Measurements from ENCODE around the gene HDAC8. TPM values are rescaled to one million over a fixed set of nuclear protein-coding genes. Genes with fewer than 3 reads are reported as not detected.

HDAC8 gene
- total RNA-seq, 1 experiment from 2014 or later, result 26.2 TPM

DNA sequence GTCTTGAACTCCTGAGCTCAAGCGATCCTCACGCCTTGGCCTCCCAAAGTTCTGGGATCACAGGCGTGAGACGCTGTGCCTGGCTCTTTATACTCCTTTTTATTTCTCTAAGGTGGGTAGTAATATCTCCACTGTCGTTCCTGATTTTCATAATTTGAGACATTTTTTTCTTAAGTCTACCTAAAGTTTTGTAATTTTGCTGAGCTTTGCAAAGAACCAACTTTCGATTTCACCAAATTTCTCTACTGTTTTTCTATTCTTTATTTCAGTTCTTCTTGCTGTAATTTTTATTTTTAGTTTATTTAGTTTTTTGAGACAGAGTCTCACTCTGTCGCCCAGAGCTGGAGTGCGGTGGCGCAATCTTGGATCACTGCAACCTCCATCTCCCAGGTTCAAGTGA lies 196.5 kb downstream of the HDAC8 start:
- ChIA-PET CTCF (no interaction called here), POLR2A (interaction anchor here (0.6 kb wide), 1 partner anchor 1753 kb away, joined by 4 read pairs; no protein-coding TSS in a partner anchor)
- H3K27me3 Mint-ChIP-seq (ENCODE audit: insufficient read depth, unreplicated experiment), result no peaks in the 10 kb centered on the region
- H3K27ac Mint-ChIP-seq (ENCODE audit: unreplicated experiment), result no peak overlapping the region
- H3K36me3 Mint-ChIP-seq (ENCODE audit: insufficient read depth, unreplicated experiment), result no peaks in the 10 kb centered on the region
- intact Hi-C loops (cut with micrococcal nuclease; ENCODE audit: unreplicated experiment), result no loop called here
- H3K4me1 Mint-ChIP-seq (ENCODE audit: low read depth, unreplicated experiment), result no peaks in the 10 kb centered on the region
- Histone ChIP-seq H3K36me3 (ENCODE audit: control insufficient read depth, insufficient read depth, low read length) (no peaks in the 10 kb centered on the region), H3K4me1 (no peaks in the 10 kb centered on the region), H3K9me3 (no peaks in the 10 kb centered on the region), H3K4me3 (ENCODE audit: low read depth, low read length) (no peak overlapping the region), H3K27me3 (replicated peaks; ENCODE audit: control insufficient read depth, insufficient read depth, low read length) (no peaks in the 10 kb centered on the region)
- TF ChIP-seq, protein P1, sequence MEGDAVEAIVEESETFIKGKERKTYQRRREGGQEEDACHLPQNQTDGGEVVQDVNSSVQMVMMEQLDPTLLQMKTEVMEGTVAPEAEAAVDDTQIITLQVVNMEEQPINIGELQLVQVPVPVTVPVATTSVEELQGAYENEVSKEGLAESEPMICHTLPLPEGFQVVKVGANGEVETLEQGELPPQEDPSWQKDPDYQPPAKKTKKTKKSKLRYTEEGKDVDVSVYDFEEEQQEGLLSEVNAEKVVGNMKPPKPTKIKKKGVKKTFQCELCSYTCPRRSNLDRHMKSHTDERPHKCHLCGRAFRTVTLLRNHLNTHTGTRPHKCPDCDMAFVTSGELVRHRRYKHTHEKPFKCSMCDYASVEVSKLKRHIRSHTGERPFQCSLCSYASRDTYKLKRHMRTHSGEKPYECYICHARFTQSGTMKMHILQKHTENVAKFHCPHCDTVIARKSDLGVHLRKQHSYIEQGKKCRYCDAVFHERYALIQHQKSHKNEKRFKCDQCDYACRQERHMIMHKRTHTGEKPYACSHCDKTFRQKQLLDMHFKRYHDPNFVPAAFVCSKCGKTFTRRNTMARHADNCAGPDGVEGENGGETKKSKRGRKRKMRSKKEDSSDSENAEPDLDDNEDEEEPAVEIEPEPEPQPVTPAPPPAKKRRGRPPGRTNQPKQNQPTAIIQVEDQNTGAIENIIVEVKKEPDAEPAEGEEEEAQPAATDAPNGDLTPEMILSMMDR (IDR thresholded peaks at IDR 0.05; ENCODE audit: insufficient read depth in 1 of 2, low read depth in 1 of 2, low read length in 1 of 2, severe bottlenecking in 1 of 2, unreplicated experiment in 1 of 2), result no peak
- H3K9me3 Mint-ChIP-seq (ENCODE audit: unreplicated experiment), result no peaks in the 10 kb centered on the region
- DNase-seq, result no peak
- no peak overlapping the region for H3K4me3 Mint-ChIP-seq (ENCODE audit: unreplicated experiment)
- BruUV-seq (replicated peaks), result no TSS peak

DNA sequence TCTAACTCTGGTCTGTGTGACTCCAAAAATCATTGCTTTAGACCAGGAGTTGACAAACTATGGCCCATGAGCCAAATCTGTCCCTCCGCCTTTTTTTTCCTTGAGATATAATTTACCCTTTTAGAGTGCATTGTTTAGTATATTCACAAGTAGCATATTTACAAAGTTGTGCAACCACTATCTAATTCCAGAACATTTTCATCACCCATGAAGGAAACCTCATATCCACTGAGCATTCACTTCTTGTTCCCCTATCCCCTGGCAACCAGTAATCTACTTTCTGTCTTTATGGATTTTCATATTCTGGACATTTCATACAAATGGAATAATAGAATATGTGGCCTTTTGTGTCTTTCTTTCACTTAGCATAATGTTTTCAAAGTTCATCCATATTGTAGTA lies 199.5 kb downstream of the HDAC8 start:
- no peaks in the 10 kb centered on the region for H3K4me1 ChIP-seq
- no TSS peak for BruUV-seq (replicated peaks)
- ChIA-PET CTCF (no interaction called here), POLR2A (no interaction called here)
- Mint-ChIP-seq H3K9me3 (ENCODE audit: unreplicated experiment) (no peaks in the 10 kb centered on the region), H3K36me3 (ENCODE audit: insufficient read depth, unreplicated experiment) (no peaks in the 10 kb centered on the region), H3K27me3 (ENCODE audit: insufficient read depth, unreplicated experiment) (no peaks in the 10 kb centered on the region), H3K4me3 (ENCODE audit: unreplicated experiment) (no peak overlapping the region), H3K27ac (ENCODE audit: unreplicated experiment) (no peak overlapping the region), H3K4me1 (ENCODE audit: low read depth, unreplicated experiment) (no peaks in the 10 kb centered on the region)
- DNase-seq, result no peak
- no peaks in the 10 kb centered on the region for H3K27me3 ChIP-seq (replicated peaks; ENCODE audit: control insufficient read depth, insufficient read depth, low read length)
- no peak overlapping the region for H3K4me3 ChIP-seq (ENCODE audit: low read depth, low read length)
- TF ChIP-seq, protein P1 (IDR thresholded peaks at IDR 0.05; ENCODE audit: insufficient read depth in 1 of 2, low read depth in 1 of 2, low read length in 1 of 2, severe bottlenecking in 1 of 2, unreplicated experiment in 1 of 2), result no peak
- H3K9me3 ChIP-seq, result no peaks in the 10 kb centered on the region
- intact Hi-C loops (cut with micrococcal nuclease; ENCODE audit: unreplicated experiment), result no loop called here
- H3K36me3 ChIP-seq (ENCODE audit: control insufficient read depth, insufficient read depth, low read length), result no peaks in the 10 kb centered on the region

DNA sequence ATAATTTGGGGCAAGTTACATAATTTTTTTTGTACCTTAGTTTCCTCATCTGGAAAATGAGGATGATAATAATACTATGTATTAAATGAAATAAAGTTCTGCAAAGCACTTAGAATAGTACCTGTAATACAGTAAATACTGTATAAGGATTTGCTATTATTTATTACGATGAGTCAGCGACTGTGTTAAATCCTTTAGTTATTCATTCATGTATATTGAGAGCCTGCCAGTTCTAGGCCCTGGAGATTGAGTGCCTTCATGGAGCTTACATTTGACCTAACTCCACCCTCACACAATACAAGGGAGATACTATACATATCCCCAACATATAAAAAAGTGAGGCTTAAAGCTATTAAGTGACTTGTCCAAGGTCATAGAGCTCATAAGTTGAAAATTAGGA lies 199.9 kb downstream of the HDAC8 start:
- TF ChIP-seq, protein P1 (IDR thresholded peaks at IDR 0.05; ENCODE audit: insufficient read depth in 1 of 2, low read depth in 1 of 2, low read length in 1 of 2, severe bottlenecking in 1 of 2, unreplicated experiment in 1 of 2), result no peak
- Mint-ChIP-seq H3K9me3 (ENCODE audit: unreplicated experiment) (no peaks in the 10 kb centered on the region), H3K27ac (ENCODE audit: unreplicated experiment) (no peak overlapping the region), H3K27me3 (ENCODE audit: insufficient read depth, unreplicated experiment) (no peaks in the 10 kb centered on the region), H3K36me3 (ENCODE audit: insufficient read depth, unreplicated experiment) (no peaks in the 10 kb centered on the region), H3K4me3 (ENCODE audit: unreplicated experiment) (no peak overlapping the region), H3K4me1 (ENCODE audit: low read depth, unreplicated experiment) (no peaks in the 10 kb centered on the region)
- H3K36me3 ChIP-seq (ENCODE audit: control insufficient read depth, insufficient read depth, low read length), result no peaks in the 10 kb centered on the region
- CTCF ChIA-PET, result no interaction called here
- no peaks in the 10 kb centered on the region for H3K27me3 ChIP-seq (replicated peaks; ENCODE audit: control insufficient read depth, insufficient read depth, low read length)
- H3K4me1 ChIP-seq, result no peaks in the 10 kb centered on the region
- BruUV-seq (replicated peaks), result no TSS peak
- no peak overlapping the region for H3K4me3 ChIP-seq (ENCODE audit: low read depth, low read length)
- H3K9me3 ChIP-seq, result no peaks in the 10 kb centered on the region
- intact Hi-C loops (cut with micrococcal nuclease; ENCODE audit: unreplicated experiment), result no loop called here
- POLR2A ChIA-PET, result no interaction called here
- DNase-seq, result no peak

Data from Caco-2 (cell line).